PC-9 (cell line): ENCODE measurements around the gene PMIS2. TPM values are rescaled to one million over a fixed set of nuclear protein-coding genes. Genes with fewer than 3 reads are reported as not detected.

Experiments
- BruUV-seq: library from RNA; stranded (reverse); fragments of 400-500 nt; replicated peaks from 2 replicates; lab custom pipeline; 2021; lab: Mats Ljungman, UMichigan
- CTCF ChIA-PET: fragments of 300-600 bp; sonication (Branson Sonifier 250); formaldehyde crosslinking; loops from one replicate; lab custom pipeline; 2022; ENCODE audit warnings: antibody characterized with exemption; lab: Charles Lee
- POLR2A ChIA-PET: fragments of 300-600 bp; sonication (Branson Sonifier 250); formaldehyde crosslinking; loops from one replicate; lab custom pipeline; 2022; ENCODE audit warnings: antibody characterized with exemption; ENCODE audit not compliant: unreplicated experiment; lab: Charles Lee
- DNase-seq, 2 experiments: peaks; one replicate each; pipeline versions ENCODE4 v3.0.0 to v3.0.0-alpha.2; 2015 to 2022; ENCODE audit warnings: mixed read lengths in 1 of 2
- H2AFZ ChIP-seq: fragments of 200-600 bp; sonication (generic); 2 replicates; pipeline ENCODE4 v1.8.1; 2017; ENCODE audit warnings: antibody characterized with exemption
- H3F3A ChIP-seq: fragments of 200-600 bp; sonication (generic); 2 replicates; pipeline ENCODE4 v1.8.1; 2017; ENCODE audit warnings: antibody characterized with exemption, mild to moderate bottlenecking, low read depth; ENCODE audit not compliant: insufficient read depth
- H3K27ac ChIP-seq: fragments of 200-600 bp; sonication (generic); 2 replicates; pipeline ENCODE4 v1.6.1; 2016; ENCODE audit warnings: mixed run types
- H3K27me3 ChIP-seq: fragments of 200-600 bp; sonication (generic); 2 replicates; pipeline ENCODE4 v1.6.1; 2016; ENCODE audit warnings: low read depth, mixed run types; ENCODE audit not compliant: insufficient read depth
- H3K36me3 ChIP-seq: fragments of 200-600 bp; sonication (generic); 2 replicates; pipeline ENCODE4 v1.6.1; 2016; ENCODE audit warnings: low read depth, mixed run types
- H3K4me1 ChIP-seq: fragments of 200-600 bp; sonication (generic); replicated peaks from 2 replicates; pipeline ENCODE4 v1.6.1; 2016; ENCODE audit warnings: mixed run types; ENCODE audit not compliant: insufficient read depth
- H3K4me2 ChIP-seq: fragments of 200-600 bp; sonication (generic); 2 replicates; pipeline ENCODE4 v1.6.1; 2017; ENCODE audit warnings: mixed run types
- H3K4me3 ChIP-seq: fragments of 200-600 bp; sonication (generic); 2 replicates; pipeline ENCODE4 v1.6.1; 2016; ENCODE audit warnings: mixed run types
- H3K79me2 ChIP-seq: fragments of 200-600 bp; sonication (generic); 2 replicates; pipeline ENCODE4 v1.6.1; 2017; ENCODE audit warnings: low read depth, mixed run types
- H3K9me2 ChIP-seq: fragments of 200-600 bp; sonication (generic); 2 replicates; pipeline ENCODE4 v1.8.1; 2017; ENCODE audit warnings: mild to moderate bottlenecking; ENCODE audit not compliant: insufficient read depth
- H3K9me3 ChIP-seq: fragments of 200-600 bp; sonication (generic); 2 replicates; pipeline ENCODE4 v1.8.1; 2016; ENCODE audit warnings: low read depth; ENCODE audit not compliant: insufficient read depth
- H4K20me1 ChIP-seq: fragments of 200-600 bp; sonication (generic); 2 replicates; pipeline ENCODE4 v1.8.1; 2017; ENCODE audit not compliant: insufficient read depth
- EZH2 ChIP-seq: fragments of 200-600 bp; sonication (generic); IDR thresholded peaks from 2 replicates; pipeline ENCODE4 v1.8.0; 2017; ENCODE audit warnings: antibody characterized with exemption, low read depth
- intact Hi-C: fragments of 100-400 bp; cut with micrococcal nuclease; formaldehyde crosslinking; loops from one replicate; pipeline ENCODE4 v1.10.0; 2022; ENCODE audit not compliant: unreplicated experiment
- total RNA-seq: library from RNA; stranded (reverse); gene quantifications from 2 replicates; pipeline ENCODE4 v1.2.3, GENCODE V29; 2021
- TF ChIP-seq, protein P1 (sequence below): fragments of 200-600 bp; sonication (generic); conservative IDR thresholded peaks from 2 replicates; pipeline ENCODE4 v1.6.1; 2017; ENCODE audit warnings: mixed run types, antibody characterized with exemption, mild to moderate bottlenecking, moderate library complexity

PMIS2 gene
- total RNA-seq, 1 experiment from 2014 or later, result not detected

DNA sequence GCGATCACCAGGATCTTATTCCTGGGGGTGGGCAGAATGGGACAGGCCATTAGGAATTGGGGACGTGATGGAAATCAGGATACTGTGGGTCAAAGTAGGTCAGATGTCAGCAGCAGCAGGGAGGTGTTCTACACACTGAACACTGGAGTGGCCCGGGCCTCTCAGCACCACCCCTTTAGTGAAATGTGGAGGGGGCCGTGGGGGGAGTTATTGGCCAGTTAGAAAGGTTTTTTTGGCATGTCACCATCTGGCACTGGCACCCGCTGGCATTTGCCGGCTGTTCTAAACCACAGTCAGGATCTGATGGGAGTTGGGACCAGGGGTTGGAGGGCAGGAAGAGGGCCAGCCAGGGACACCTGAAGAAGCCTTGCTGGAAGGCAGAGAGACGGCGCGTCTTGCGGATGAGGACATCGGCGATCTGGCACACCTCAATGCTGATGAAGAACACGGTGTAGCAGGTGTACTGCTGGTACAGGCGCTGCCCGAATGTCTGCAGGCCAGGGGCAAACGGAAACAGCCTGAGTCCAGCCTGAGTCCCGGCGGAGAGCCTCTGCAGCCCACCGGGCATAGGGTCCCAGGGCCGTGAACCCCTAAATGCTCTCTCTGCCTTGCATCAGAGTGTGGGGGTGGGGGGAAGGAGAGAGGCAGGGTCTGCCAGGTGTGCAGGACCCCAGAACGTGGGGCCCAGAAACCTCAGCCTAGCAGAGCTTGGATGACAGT lies 34.7 kb upstream of the PMIS2 start:
- H3F3A ChIP-seq, result no peaks in the 10 kb centered on the region; the same call in 1 of the 2 replicates
- H3K9me2 ChIP-seq, result no peaks in the 10 kb centered on the region
- H3K27ac ChIP-seq, result no peak overlapping the region
- no peak overlapping the region for H2AFZ ChIP-seq
- 0 out of 2 replicates have a peak, but pooled peaks cover 6% of the 10 kb centered on the region for H3K36me3 ChIP-seq
- intact Hi-C loops, result no loop called here
- POLR2A ChIA-PET, result no interaction called here
- peaks cover 7% of the 10 kb centered on the region for H3K4me1 ChIP-seq
- CTCF ChIA-PET, result no interaction called here
- no peak overlapping the region for H3K4me2 ChIP-seq
- no peaks in the 10 kb centered on the region; the same call in 1 of the 2 replicates for H4K20me1 ChIP-seq
- no peaks in the 10 kb centered on the region for H3K27me3 ChIP-seq
- BruUV-seq, result no TSS peak
- DNase-seq, result no peak
- H3K4me3 ChIP-seq, result no peak overlapping the region
- H3K79me2 ChIP-seq, result peaks cover 14% of the 10 kb centered on the region
- TF ChIP-seq, protein P1, sequence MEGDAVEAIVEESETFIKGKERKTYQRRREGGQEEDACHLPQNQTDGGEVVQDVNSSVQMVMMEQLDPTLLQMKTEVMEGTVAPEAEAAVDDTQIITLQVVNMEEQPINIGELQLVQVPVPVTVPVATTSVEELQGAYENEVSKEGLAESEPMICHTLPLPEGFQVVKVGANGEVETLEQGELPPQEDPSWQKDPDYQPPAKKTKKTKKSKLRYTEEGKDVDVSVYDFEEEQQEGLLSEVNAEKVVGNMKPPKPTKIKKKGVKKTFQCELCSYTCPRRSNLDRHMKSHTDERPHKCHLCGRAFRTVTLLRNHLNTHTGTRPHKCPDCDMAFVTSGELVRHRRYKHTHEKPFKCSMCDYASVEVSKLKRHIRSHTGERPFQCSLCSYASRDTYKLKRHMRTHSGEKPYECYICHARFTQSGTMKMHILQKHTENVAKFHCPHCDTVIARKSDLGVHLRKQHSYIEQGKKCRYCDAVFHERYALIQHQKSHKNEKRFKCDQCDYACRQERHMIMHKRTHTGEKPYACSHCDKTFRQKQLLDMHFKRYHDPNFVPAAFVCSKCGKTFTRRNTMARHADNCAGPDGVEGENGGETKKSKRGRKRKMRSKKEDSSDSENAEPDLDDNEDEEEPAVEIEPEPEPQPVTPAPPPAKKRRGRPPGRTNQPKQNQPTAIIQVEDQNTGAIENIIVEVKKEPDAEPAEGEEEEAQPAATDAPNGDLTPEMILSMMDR, result no peak
- no peak for TF ChIP-seq EZH2
- H3K9me3 ChIP-seq, result no peaks in the 10 kb centered on the region

DNA sequence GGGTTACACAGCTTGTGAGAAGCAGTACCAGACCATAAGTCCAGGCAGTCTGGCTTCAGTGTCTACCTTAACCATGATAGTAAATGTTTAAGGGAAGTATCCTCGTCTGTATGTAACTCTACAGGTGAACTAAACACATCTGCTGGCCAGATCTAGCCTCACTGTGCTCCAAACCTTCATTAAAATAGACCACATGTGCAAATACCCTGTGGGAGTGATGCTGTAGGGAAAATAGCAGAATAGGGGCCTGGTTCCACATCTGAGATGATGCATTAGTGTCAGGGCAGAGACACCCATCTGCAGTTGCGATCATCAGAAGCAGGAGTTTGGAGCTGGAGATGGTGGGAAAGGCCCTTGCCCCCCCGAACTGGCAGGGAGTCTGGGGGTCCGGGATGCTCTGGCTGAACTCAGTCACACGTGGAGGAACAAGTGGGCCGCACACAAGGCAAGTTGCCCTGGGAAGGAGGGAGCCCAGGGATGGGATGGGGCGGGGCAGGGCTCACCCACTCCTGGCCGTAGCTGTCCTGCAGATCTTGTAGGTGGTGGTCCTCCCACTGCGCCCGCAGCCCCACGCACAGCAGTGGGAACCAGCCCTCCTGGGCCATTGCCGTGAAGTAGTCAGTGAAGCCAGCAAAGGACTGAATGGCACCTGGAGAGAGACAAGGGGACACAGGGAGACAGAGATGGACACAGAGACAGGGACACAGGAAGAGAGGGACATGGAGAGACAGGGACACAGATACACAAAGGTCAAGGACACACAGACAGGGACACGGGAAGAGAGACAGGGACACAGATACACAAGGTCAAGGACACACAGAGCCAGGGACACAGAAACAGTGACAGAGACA lies 33.2 kb upstream of the PMIS2 start:
- Histone ChIP-seq H3F3A (no peaks in the 10 kb centered on the region; the same call in none of the 2 replicates), H3K4me1 (no peaks in the 10 kb centered on the region), H4K20me1 (no peaks in the 10 kb centered on the region; the same call in 1 of the 2 replicates), H3K27me3 (no peaks in the 10 kb centered on the region), H3K4me3 (no peak overlapping the region), H3K79me2 (no peaks in the 10 kb centered on the region), H3K4me2 (no peak overlapping the region), H3K27ac (no peak overlapping the region), H3K9me2 (no peaks in the 10 kb centered on the region), H3K9me3 (no peaks in the 10 kb centered on the region), H2AFZ (no peak overlapping the region), H3K36me3 (0 out of 2 replicates have a peak, but pooled peaks cover 6% of the 10 kb centered on the region)
- TF ChIP-seq, protein P1, result no peak
- no peak for TF ChIP-seq EZH2
- intact Hi-C loops, result no loop called here
- ChIA-PET CTCF (no interaction called here), POLR2A (no interaction called here)
- no peak for DNase-seq
- BruUV-seq, result no TSS peak

DNA sequence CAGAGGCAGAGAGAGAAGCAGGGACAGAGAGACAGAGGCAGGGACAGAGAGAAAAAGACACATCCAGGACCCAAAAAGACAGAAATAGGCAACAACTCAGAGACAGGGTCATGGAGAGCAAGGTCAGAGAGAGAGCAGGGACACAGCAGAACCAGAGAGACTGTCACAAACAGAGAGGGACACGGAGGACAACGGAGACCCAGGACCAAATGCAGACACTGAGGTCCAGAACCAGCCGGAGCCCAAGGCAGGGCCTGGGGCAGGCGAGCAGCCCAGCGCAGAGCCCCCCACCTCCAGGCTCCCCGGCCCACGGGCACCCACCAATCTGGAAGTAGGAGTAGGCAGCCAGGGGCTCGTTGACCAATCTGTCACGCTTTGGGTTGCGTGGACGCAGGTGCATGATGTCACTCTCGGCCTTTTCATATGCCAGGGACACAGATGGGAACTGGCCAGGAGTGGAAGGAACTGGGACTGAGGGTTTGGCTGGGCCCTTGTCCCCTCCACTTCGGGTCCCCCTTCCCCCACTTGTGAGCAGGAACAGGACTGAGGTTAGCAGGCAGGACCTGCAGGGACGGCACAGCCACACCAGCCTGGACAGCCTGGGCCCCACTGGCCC lies 32.5 kb upstream of the PMIS2 start:
- Histone ChIP-seq H3K27ac (no peak overlapping the region), H3K4me1 (no peaks in the 10 kb centered on the region), H3K4me3 (no peak overlapping the region), H3K36me3 (no peaks in the 10 kb centered on the region), H3F3A (no peaks in the 10 kb centered on the region; the same call in none of the 2 replicates), H2AFZ (no peak overlapping the region), H4K20me1 (no peaks in the 10 kb centered on the region; the same call in 1 of the 2 replicates), H3K4me2 (no peak overlapping the region), H3K79me2 (no peaks in the 10 kb centered on the region), H3K27me3 (no peaks in the 10 kb centered on the region), H3K9me3 (no peaks in the 10 kb centered on the region), H3K9me2 (no peaks in the 10 kb centered on the region)
- intact Hi-C loops, result no loop called here
- CTCF ChIA-PET, result no interaction called here
- no peak for DNase-seq
- no TSS peak for BruUV-seq
- TF ChIP-seq EZH2, result no peak
- TF ChIP-seq, protein P1, result no peak
- POLR2A ChIA-PET, result no interaction called here
